GM21576 (cell line): ENCODE results near the gene CDC26.
"Not testable (repeated sequence)": the region's sequence is repeated elsewhere in the genome, so short reads cannot be mapped to it uniquely, and the experiment has no call there.

ENCODE experiments used
- ATAC-seq: cut with Tn5 transposase; IDR thresholded peaks from one replicate; pipeline ENCODE4 v1.9.1; 2021; ENCODE audit warnings: mild to moderate bottlenecking, moderate library complexity; ENCODE audit not compliant: unreplicated experiment

CDC26 gene

GRCh38 chr9:113296247-113296646 is 20.9 kb upstream of the CDC26 start:
- not testable (repeated sequence) for ATAC-seq

GRCh38 chr9:113293285-113293878 is 18.0 kb upstream of the CDC26 start:
- ATAC-seq = no peak

DNA sequence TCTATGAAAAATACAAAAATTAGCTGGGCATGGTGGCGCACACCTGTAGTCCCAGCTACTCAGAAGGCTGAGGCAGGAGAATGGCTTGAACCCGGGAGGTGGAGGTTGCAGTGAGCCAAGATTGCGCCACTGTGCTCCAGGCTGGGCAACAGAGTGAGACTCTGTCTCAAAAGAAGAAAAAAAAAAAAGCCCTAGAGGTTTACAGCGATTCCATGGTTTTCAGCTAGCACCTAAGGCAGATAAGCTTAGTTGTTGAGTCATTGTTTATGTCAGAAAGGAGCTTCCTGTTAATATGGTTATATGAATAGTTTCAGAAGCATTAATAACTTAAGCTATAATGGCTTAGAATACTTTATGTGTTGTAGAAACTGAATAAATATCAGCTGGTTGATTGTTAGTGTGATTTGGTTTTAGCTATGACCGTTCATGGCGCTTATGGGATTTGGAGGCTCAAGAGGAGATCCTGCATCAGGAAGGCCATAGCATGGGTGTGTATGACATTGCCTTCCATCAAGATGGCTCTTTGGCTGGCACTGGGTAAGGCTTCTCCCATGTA is 14.8 kb upstream of the CDC26 start:
- no peak for ATAC-seq

GRCh38 chr9:113289091-113289490 is 13.7 kb upstream of the CDC26 start:
- no peak for ATAC-seq

DNA sequence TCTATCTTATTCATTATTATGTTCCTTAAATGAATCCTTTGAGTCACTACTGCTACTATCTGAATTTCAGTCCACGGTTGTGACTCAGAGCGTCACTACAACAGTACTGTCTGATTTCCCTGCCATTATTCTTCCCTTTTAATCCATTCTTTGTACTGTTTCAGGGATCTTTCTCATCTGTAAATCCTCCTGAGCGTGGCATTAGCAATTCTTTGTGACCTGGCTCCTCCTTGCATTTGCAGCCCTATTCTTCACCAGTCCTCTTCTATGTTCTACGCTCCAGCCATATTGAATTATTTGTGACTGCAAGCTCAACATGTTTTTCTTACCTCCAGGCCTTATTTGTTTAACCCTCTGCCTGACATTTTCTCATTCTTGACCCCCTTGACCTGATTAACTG is 6.0 kb upstream of the CDC26 start:
- ATAC-seq = no peak

DNA sequence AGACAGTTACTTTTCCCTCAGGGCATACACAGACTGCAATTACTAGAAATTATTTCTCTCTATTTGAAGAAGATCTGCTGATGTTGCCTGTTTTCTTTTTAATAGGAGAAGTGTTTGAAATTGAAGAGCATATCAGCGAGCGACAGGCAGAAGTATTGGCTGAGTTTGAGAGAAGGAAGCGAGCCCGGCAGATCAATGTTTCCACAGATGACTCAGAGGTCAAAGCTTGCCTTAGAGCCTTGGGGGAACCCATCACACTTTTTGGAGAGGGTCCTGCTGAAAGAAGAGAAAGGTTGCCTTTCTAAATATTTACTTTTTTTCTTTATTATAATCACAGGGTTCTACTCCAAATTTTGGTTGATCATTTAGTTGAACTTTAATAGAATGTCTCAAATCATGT is 3.5 kb upstream of the CDC26 start:
- no peak for ATAC-seq

GRCh38 chr9:113274474-113275156 is 757 bp downstream of the CDC26 start:
- peak; percentile 1 for ATAC-seq

DNA sequence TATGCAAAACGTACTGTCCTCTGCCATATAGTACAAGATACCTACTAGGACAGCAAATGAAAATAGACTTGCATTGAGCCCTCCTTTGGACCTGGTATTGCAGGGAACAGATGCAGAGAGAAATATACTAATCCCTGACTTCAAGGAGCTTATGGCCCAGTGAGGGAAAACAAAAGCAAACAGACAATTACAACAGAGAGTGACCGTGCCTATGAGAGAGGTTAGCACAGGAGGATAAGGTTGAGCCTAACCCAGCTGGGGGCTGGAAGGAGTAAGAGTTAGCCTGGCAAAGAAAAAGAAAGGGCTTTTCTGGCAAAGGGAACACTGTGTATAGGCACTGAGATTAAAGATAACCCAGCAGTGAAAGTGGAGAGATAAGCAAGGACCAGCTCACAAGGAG is 5.5 kb downstream of the CDC26 start:
- ATAC-seq = no peak

- ATAC-seq = no peak
Observed at GRCh38 chr9:113269355-113269754, 6.0 kb downstream of the CDC26 start.

GRCh38 chr9:113267911-113268566 is 7.3 kb downstream of the CDC26 start:
- no peak for ATAC-seq

DNA sequence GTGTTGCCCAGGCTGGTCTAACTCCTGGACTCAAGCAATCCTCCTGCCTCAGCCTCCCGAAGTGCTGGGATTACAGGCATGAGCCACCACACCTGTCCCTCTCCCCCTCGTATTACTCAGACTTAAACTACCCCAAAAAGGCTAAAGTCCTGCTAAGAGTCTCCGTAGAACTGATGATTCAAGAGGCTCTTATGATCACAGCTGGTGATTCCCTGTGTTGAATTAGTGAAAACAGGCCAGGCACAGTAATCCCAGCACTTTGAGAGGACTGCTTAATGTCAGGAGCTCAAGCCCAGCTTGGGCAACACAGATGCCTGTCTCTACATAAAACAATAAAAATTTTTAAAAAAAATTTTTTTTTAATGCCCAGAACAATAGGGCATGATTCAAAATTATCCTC is 9.2 kb downstream of the CDC26 start:
- no peak for ATAC-seq

GRCh38 chr9:113261917-113262671 is 13.3 kb downstream of the CDC26 start:
- no peak for ATAC-seq

- ATAC-seq = no peak
Observed at GRCh38 chr9:113258282-113258681, 17.1 kb downstream of the CDC26 start.

- ATAC-seq = no peak
Observed at GRCh38 chr9:113257863-113258262, 17.5 kb downstream of the CDC26 start.

- no peak for ATAC-seq
Observed at GRCh38 chr9:113255438-113255837, 19.9 kb downstream of the CDC26 start.

- no peak for ATAC-seq
Observed at GRCh38 chr9:113254991-113255390, 20.4 kb downstream of the CDC26 start.

DNA sequence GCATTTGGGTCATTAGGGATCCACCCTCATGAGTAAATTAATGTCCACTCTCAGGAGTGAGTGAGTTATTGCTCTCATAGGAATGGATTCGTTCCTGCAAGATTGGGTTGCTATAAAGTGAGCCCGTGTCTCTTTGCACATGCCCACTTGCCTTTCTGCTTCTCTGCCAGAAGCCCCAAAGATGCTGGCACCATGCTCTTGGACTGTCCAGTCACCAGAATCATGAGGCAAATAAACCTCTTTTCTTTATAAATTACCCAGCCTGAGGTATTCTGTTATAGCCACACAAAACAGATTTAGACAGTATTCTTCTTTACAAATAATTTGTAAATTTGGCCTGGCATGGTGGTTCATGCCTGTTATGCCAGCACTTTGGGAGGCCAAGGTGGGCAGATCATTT is 24.6 kb downstream of the CDC26 start:
- ATAC-seq = no peak

DNA sequence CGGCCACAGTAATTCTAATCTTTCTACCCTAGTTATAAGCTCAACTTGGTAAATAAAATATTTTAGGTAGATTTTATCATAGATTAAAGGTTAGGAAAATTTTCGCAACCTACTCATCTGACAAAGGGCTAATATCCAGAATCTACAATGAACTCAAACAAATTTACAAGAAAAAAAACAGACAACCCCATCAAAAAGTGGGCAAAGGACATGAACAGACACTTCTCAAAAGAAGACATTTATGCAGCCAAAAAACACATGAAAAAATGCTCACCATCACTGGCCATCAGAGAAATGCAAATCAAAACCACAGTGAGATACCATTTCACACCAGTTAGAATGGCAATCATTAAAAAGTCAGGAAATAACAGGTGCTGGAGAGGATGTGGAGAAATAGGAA is 25.7 kb downstream of the CDC26 start:
- ATAC-seq = not testable (repeated sequence)

DNA sequence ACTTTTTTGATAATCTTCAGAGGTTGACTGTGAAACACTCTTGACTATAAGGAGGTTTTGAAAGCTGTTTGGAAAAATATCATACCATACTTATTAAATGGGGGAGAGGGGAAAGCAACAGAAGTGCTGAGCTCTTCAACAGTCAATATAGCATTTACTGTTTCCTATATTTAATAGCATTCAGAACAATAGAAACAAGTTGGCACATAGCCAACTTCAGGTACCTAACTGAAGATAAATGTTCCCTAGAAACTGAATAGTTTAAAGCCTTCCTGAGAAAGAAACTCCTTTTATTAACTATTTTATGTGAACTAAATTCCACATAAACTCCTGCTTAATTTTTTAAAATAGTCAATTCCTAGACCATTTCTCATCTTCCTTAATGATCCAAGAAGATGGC is 27.7 kb downstream of the CDC26 start:
- no peak for ATAC-seq

DNA sequence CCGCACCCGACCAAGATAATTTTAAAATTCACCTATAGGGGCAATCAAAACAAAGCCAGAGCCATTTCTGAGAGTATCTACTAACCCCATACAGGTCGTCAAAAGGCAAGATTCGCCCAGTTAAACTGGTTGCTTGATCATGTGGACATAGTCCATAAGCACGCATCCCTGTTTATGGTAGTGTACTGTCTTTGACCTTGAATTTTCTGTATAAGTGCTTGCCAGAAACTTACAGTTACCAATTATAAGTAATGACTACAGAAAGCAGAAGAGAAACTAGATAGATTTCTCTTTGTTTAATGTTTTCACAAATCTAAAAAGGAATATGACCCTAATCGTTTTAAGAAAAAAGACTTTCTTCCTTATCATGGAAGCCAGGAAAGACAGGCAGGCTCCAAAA is 28.4 kb downstream of the CDC26 start:
- ATAC-seq = no peak

DNA sequence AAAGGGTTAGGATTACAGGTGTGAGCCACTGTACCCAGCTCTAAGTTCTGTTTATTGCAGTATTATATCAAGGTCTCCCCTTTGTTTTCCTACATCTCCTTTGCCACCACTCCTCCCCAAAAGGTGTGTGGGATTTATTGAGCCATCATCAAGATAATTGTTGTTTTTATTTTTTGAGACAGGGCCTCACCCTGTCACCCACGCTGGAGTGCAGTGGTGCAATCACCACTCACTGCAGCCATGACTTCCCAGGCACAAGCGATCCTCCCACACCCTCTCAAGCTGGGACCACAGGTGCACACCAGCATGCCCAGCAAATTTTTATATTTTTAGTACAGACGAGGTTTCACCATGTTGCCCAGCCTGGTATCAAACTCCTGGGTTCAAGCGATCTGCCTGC is 29.5 kb downstream of the CDC26 start:
- no peak for ATAC-seq
